Kidney epithelial cell (primary cell): ENCODE measurements around the gene ZFP57. TPM values are rescaled to one million over a fixed set of nuclear protein-coding genes. Genes with fewer than 3 reads are reported as not detected.

Experiments
- DNase-seq: peaks from one replicate; pipeline ENCODE4 v3.0.0-alpha.2; 2010; ENCODE audit warnings: low read depth
- H3K27me3 ChIP-seq: 2 replicates; pipeline ENCODE4 v1.6.0; 2011; ENCODE audit warnings: low read length; ENCODE audit not compliant: control insufficient read depth, insufficient read depth
- H3K36me3 ChIP-seq: 2 replicates; pipeline ENCODE4 v1.5.1; 2011; ENCODE audit warnings: low read length; ENCODE audit not compliant: control insufficient read depth, insufficient read depth
- H3K4me3 ChIP-seq: 2 replicates; pipeline ENCODE4 v1.5.1; 2011; ENCODE audit warnings: low read depth, mild to moderate bottlenecking, control low read depth, low read length
- total RNA-seq: library from RNA; depleted of rRNA; stranded (reverse); fragments of >200 nt; gene quantifications from 2 replicates; pipeline ENCODE4 v1.2.3, GENCODE V29; 2015
- TF ChIP-seq, protein P1 (sequence below): IDR thresholded peaks from 2 replicates; pipeline ENCODE4 v1.5.1; 2011; ENCODE audit warnings: mild to moderate bottlenecking, moderate library complexity, low read length, control low read depth, inconsistent platforms; ENCODE audit not compliant: insufficient read depth, poor library complexity, severe bottlenecking

ZFP57 gene
- total RNA-seq, 1 donor from 2014 or later, result 0.08 TPM

DNA sequence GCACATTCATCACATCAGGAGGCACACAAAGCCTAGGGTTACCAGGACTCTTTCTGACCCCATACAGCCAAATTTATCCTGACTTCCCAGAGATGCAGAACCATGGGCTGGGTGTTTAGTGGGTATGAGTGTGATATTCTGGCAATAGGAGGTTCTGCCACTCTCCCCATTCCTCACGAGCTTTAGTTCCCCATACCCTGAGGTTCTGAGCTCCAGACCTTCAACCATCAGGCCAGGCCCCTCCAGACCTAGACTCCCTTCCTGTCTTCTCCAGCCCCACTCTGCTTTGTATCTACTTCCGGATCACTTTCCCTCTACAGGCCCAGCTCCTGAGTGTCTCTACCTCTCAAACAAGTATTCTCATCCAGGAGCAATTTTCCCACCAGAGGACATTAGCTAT, 46.7 kb upstream of the ZFP57 start:
- Histone ChIP-seq H3K27me3 (peaks cover 22% of the 10 kb centered on the region), H3K36me3 (no peaks in the 10 kb centered on the region), H3K4me3 (no peak overlapping the region)
- TF ChIP-seq, protein P1, sequence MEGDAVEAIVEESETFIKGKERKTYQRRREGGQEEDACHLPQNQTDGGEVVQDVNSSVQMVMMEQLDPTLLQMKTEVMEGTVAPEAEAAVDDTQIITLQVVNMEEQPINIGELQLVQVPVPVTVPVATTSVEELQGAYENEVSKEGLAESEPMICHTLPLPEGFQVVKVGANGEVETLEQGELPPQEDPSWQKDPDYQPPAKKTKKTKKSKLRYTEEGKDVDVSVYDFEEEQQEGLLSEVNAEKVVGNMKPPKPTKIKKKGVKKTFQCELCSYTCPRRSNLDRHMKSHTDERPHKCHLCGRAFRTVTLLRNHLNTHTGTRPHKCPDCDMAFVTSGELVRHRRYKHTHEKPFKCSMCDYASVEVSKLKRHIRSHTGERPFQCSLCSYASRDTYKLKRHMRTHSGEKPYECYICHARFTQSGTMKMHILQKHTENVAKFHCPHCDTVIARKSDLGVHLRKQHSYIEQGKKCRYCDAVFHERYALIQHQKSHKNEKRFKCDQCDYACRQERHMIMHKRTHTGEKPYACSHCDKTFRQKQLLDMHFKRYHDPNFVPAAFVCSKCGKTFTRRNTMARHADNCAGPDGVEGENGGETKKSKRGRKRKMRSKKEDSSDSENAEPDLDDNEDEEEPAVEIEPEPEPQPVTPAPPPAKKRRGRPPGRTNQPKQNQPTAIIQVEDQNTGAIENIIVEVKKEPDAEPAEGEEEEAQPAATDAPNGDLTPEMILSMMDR, result no peak
- DNase-seq, result no peak

- H3K27me3 ChIP-seq, result peaks cover 24% of the 10 kb centered on the region
- TF ChIP-seq, protein P1, result no peak
- no peak overlapping the region for H3K4me3 ChIP-seq
- DNase-seq, result no peak
- no peaks in the 10 kb centered on the region for H3K36me3 ChIP-seq
These were observed 45.7 kb upstream of the ZFP57 start for GRCh38 chr6:29726571-29727194.

- H3K27me3 ChIP-seq, result peaks cover 24% of the 10 kb centered on the region
- DNase-seq, result no peak
- TF ChIP-seq, protein P1, result no peak
- H3K36me3 ChIP-seq, result no peaks in the 10 kb centered on the region
- H3K4me3 ChIP-seq, result no peak overlapping the region
These were observed 45.0 kb upstream of the ZFP57 start for GRCh38 chr6:29726001-29726400.

GRCh38 chr6:29724937-29725869, 44.3 kb upstream of the ZFP57 start:
- no peak overlapping the region for H3K4me3 ChIP-seq
- H3K36me3 ChIP-seq, result no peaks in the 10 kb centered on the region
- H3K27me3 ChIP-seq, result peaks cover 26% of the 10 kb centered on the region
- TF ChIP-seq, protein P1, result no peak
- no peak for DNase-seq

GRCh38 chr6:29723666-29724588, 43.0 kb upstream of the ZFP57 start:
- DNase-seq, result no peak
- Histone ChIP-seq H3K4me3 (peak overlapping the region; percentile 46), H3K27me3 (peaks cover 26% of the 10 kb centered on the region), H3K36me3 (no peaks in the 10 kb centered on the region)
- TF ChIP-seq, protein P1, result no peak
